ENCODE data around the gene AK4. TPM values are rescaled to one million over a fixed set of nuclear protein-coding genes. Genes with fewer than 3 reads are reported as not detected.
"Not testable (repeated sequence)": the region's sequence is repeated elsewhere in the genome, so short reads cannot be mapped to it uniquely, and the experiment has no call there.

The AK4 gene
- total RNA-seq: 36.2 and 52.9 TPM in 2 replicates

DNA sequence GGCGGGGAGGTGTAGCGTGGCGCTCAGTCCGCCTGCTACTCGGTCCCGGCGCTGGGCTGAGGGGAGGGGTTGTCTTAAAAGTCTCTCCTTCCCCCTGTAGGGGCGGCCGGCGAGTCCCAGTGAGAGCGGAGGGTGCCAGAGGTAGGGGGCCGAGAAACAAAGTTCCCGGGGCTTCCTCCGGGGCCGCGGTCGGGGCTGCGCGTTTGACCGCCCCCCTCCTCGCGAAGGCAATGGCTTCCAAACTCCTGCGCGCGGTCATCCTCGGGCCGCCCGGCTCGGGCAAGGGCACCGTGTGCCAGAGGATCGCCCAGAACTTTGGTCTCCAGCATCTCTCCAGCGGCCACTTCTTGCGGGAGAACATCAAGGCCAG, at the start of gene AK4:
Gene AK4 (plus strand): TSS at position 26 of the 370 bp plus-strand sequence. CDS start 205 bp downstream, at position 231.
- not testable (repeated sequence) for DNase-seq (ENCODE audit: low read depth); H3K27me3 ChIP-seq (ENCODE audit: control insufficient read depth, insufficient read depth, low read length); FAIRE-seq; H3K36me3 ChIP-seq (ENCODE audit: control insufficient read depth, insufficient read depth, low read length)
- peak within 1 kb of the TSS; percentile 84 for H3K4me3 ChIP-seq (ENCODE audit: low read depth, low read length)

DNA sequence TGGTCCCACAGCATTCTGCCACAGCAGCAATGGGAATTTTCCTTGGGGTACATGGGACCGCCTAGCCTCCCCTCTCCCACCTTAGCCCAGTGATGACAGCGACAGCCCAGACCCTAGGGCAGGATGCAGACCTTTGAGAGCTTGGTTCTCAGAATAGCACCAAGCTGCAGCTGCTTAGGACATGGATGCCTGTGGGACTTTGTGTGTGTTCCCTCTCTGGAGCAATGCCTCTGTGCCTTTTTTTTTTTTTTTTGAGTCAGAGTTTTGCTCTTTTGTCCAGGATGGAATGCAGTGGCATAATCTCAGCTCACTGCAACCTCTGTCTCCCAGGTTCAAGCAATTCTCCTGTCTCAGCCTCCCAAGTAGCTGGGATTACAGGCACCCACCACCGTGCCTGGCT, 44.2 kb upstream of the AK4 start:
- TF ChIP-seq CTCF (IDR thresholded peaks at IDR 0.05; ENCODE audit: insufficient read depth, low read length, severe bottlenecking): no peak
- FAIRE-seq (no peak), DNase-seq (ENCODE audit: low read depth) (no peak)
- Histone ChIP-seq H3K4me3 (ENCODE audit: low read depth, low read length) (no peak overlapping the region), H3K36me3 (ENCODE audit: control insufficient read depth, insufficient read depth, low read length) (no peaks in the 10 kb centered on the region), H3K27me3 (ENCODE audit: control insufficient read depth, insufficient read depth, low read length) (no peaks in the 10 kb centered on the region)

- Histone ChIP-seq H3K36me3 (ENCODE audit: control insufficient read depth, insufficient read depth, low read length) (no peaks in the 10 kb centered on the region), H3K27me3 (ENCODE audit: control insufficient read depth, insufficient read depth, low read length) (no peaks in the 10 kb centered on the region), H3K4me3 (ENCODE audit: low read depth, low read length) (no peak overlapping the region)
- FAIRE-seq: no peak
- no peak for DNase-seq (ENCODE audit: low read depth)
- no peak for TF ChIP-seq CTCF (IDR thresholded peaks at IDR 0.05; ENCODE audit: insufficient read depth, low read length, severe bottlenecking)
Observed at GRCh38 chr1:65104854-65105534, 43.0 kb upstream of the AK4 start.

- FAIRE-seq (no peak), DNase-seq (ENCODE audit: low read depth) (peak; percentile 52)
- no peak overlapping the region for H3K4me3 ChIP-seq (ENCODE audit: low read depth, low read length)
- no peak for TF ChIP-seq CTCF (IDR thresholded peaks at IDR 0.05; ENCODE audit: insufficient read depth, low read length, severe bottlenecking)
- H3K27me3 ChIP-seq (ENCODE audit: control insufficient read depth, insufficient read depth, low read length): no peaks in the 10 kb centered on the region
- H3K36me3 ChIP-seq (ENCODE audit: control insufficient read depth, insufficient read depth, low read length): no peaks in the 10 kb centered on the region
Observed at GRCh38 chr1:65105596-65105995, 42.4 kb upstream of the AK4 start.

DNA sequence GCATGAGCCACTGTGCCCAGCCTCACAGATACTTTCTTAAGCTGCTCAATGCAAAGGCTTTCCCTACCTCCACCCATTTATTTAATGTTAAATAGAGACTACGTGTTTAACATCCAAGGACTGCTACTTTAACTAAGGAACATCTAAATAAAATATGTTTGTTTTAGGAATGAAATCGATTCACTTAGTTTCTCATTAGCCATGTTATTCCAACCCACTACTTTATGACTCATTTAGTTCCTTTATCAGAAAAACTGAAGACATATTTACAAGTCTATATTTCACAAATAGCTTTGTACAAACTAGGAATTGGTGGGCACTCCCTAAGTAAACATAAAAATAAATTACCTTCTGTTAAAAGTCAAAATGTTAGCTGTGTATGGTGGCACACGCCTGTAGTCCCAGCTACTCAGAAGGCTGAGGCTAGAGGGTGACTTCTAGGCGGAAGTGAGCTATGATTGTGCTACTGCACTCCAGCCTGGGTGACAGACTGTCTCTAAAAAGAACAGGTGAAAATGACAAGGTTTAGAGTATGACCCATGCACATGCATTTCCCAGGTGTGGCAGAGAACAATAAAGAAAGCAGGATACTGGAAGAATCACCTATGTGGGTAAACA, 39.9 kb upstream of the AK4 start:
- Histone ChIP-seq H3K36me3 (ENCODE audit: control insufficient read depth, insufficient read depth, low read length) (no peaks in the 10 kb centered on the region), H3K27me3 (ENCODE audit: control insufficient read depth, insufficient read depth, low read length) (no peaks in the 10 kb centered on the region), H3K4me3 (ENCODE audit: low read depth, low read length) (no peak overlapping the region)
- DNase-seq (ENCODE audit: low read depth) (no peak), FAIRE-seq (no peak)
- TF ChIP-seq CTCF (IDR thresholded peaks at IDR 0.05; ENCODE audit: insufficient read depth, low read length, severe bottlenecking): no peak

- DNase-seq (ENCODE audit: low read depth): no peak
- H3K27me3 ChIP-seq (ENCODE audit: control insufficient read depth, insufficient read depth, low read length): no peaks in the 10 kb centered on the region
- no peak for FAIRE-seq
- no peak for TF ChIP-seq CTCF (IDR thresholded peaks at IDR 0.05; ENCODE audit: insufficient read depth, low read length, severe bottlenecking)
- H3K36me3 ChIP-seq (ENCODE audit: control insufficient read depth, insufficient read depth, low read length): no peaks in the 10 kb centered on the region
- no peak overlapping the region for H3K4me3 ChIP-seq (ENCODE audit: low read depth, low read length)
Observed at GRCh38 chr1:65109487-65109886, 38.5 kb upstream of the AK4 start.

Data from bronchial epithelial cell (primary cell).